Epithelial cell of esophagus (primary cell): ENCODE data around the gene COG4.

Experiments
- DNase-seq: peaks from one replicate; pipeline ENCODE4 v3.0.0; 2010; ENCODE audit warnings: low read depth
- H3K4me3 ChIP-seq: 2 replicates; pipeline ENCODE4 v1.5.1; 2011; ENCODE audit warnings: mild to moderate bottlenecking, low read length, control low read depth
- CTCF ChIP-seq: IDR thresholded peaks from 2 replicates; pipeline ENCODE4 v1.5.1; 2011; ENCODE audit warnings: low read depth, mild to moderate bottlenecking, low read length, control low read depth, inconsistent platforms; ENCODE audit not compliant: insufficient read depth; ENCODE audit errors: missing control alignments

COG4 gene

GRCh38 chr16:70434484-70435260 is 88.7 kb downstream of the COG4 start:
- no peak overlapping the region for H3K4me3 ChIP-seq
- TF ChIP-seq CTCF: no peak
- DNase-seq: no peak

GRCh38 chr16:70433458-70434103 is 89.8 kb downstream of the COG4 start:
- peak; percentile 24 for DNase-seq
- TF ChIP-seq CTCF: no peak
- H3K4me3 ChIP-seq: no peak overlapping the region

GRCh38 chr16:70432723-70433457 is 90.5 kb downstream of the COG4 start:
- DNase-seq: no peak
- no peak for TF ChIP-seq CTCF
- H3K4me3 ChIP-seq: no peak overlapping the region

- no peak for TF ChIP-seq CTCF
- DNase-seq: no peak
- H3K4me3 ChIP-seq: no peak overlapping the region
These were observed 91.0 kb downstream of the COG4 start for GRCh38 chr16:70432356-70432722.

- no peak overlapping the region for H3K4me3 ChIP-seq
- TF ChIP-seq CTCF: no peak
- peak; percentile 30 for DNase-seq
These were observed 92.5 kb downstream of the COG4 start for GRCh38 chr16:70430667-70431536.
